Astrocyte (in vitro differentiated cells and primary cell): Measurements from ENCODE around the gene COMMD4. TPM values are rescaled to one million over a fixed set of nuclear protein-coding genes. Genes with fewer than 3 reads are reported as not detected.

Source experiments
- DNase-seq: peaks from one replicate; pipeline ENCODE4 v3.0.0-alpha.2; 2010; ENCODE audit warnings: low read depth
- FAIRE-seq: peaks from 2 replicates; lab custom pipeline; 2011; peaks lifted over from hg19 to GRCh38; lab: Jason Lieb, UNC
- H2AFZ ChIP-seq: 2 replicates; pipeline ENCODE4 v1.6.0; 2012; ENCODE audit warnings: low read depth, low read length, inconsistent platforms
- H3K27ac ChIP-seq: 2 replicates; pipeline ENCODE4 v1.5.1; 2011; ENCODE audit warnings: low read depth, low read length, inconsistent platforms
- H3K27me3 ChIP-seq: 2 replicates; pipeline ENCODE4 v1.6.0; 2011; ENCODE audit warnings: low read length, inconsistent platforms; ENCODE audit not compliant: insufficient read depth
- H3K36me3 ChIP-seq: 2 replicates; pipeline ENCODE4 v1.5.1; 2011; ENCODE audit warnings: low read length, inconsistent platforms; ENCODE audit not compliant: insufficient read depth
- H3K4me1 ChIP-seq: 2 replicates; pipeline ENCODE4 v1.5.1; 2011; ENCODE audit warnings: low read length, inconsistent platforms; ENCODE audit not compliant: insufficient read depth
- H3K4me2 ChIP-seq: 2 replicates; pipeline ENCODE4 v1.6.0; 2012; ENCODE audit warnings: low read length, inconsistent platforms
- H3K4me3 ChIP-seq: 2 replicates; pipeline ENCODE4 v1.5.1; 2011; ENCODE audit warnings: low read depth, mild to moderate bottlenecking, low read length, inconsistent platforms; ENCODE audit not compliant: insufficient read depth
- H3K79me2 ChIP-seq: 2 replicates; pipeline ENCODE4 v1.6.0; 2012; ENCODE audit warnings: mild to moderate bottlenecking, low read length, inconsistent platforms; ENCODE audit not compliant: insufficient read depth
- H3K9ac ChIP-seq: 2 replicates; pipeline ENCODE4 v1.6.0; 2012; ENCODE audit warnings: mild to moderate bottlenecking, low read length, inconsistent platforms
- H3K9me3 ChIP-seq: 2 replicates; pipeline ENCODE4 v1.5.1; 2012; ENCODE audit warnings: low read depth, mild to moderate bottlenecking, low read length, inconsistent platforms; ENCODE audit not compliant: insufficient read depth
- H4K20me1 ChIP-seq: 2 replicates; pipeline ENCODE4 v1.6.0; 2012; ENCODE audit warnings: low read length, inconsistent platforms; ENCODE audit not compliant: insufficient read depth
- H3K27ac Mint-ChIP-seq: one replicate; pipeline ENCODE4 v1.8.0; 2021; ENCODE audit warnings: mild to moderate bottlenecking, mixed read lengths; ENCODE audit not compliant: unreplicated experiment
- H3K27me3 Mint-ChIP-seq: one replicate; pipeline ENCODE4 v1.8.0; 2021; ENCODE audit warnings: low read depth, mixed read lengths; ENCODE audit not compliant: unreplicated experiment
- H3K36me3 Mint-ChIP-seq: one replicate; pipeline ENCODE4 v1.8.0; 2021; ENCODE audit warnings: low read depth, mixed read lengths; ENCODE audit not compliant: unreplicated experiment
- H3K4me1 Mint-ChIP-seq: one replicate; pipeline ENCODE4 v1.8.0; 2021; ENCODE audit warnings: low read depth, mixed read lengths; ENCODE audit not compliant: unreplicated experiment
- H3K4me3 Mint-ChIP-seq: one replicate; pipeline ENCODE4 v1.8.0; 2021; ENCODE audit warnings: mild to moderate bottlenecking, moderate library complexity, mixed read lengths; ENCODE audit not compliant: unreplicated experiment
- H3K9me3 Mint-ChIP-seq: one replicate; pipeline ENCODE4 v1.8.0; 2021; ENCODE audit warnings: mild to moderate bottlenecking, mixed read lengths; ENCODE audit not compliant: unreplicated experiment
- EZH2 ChIP-seq: IDR thresholded peaks from 2 replicates; pipeline ENCODE4 v1.6.1; 2012; ENCODE audit warnings: mild to moderate bottlenecking, low read length, inconsistent platforms; ENCODE audit not compliant: insufficient read depth
- total RNA-seq: library from RNA; stranded (reverse); gene quantifications from 2 replicates; pipeline ENCODE4 v1.2.1, GENCODE V29; 2021
- TF ChIP-seq, protein P1 (sequence below): IDR thresholded peaks from 2 replicates; pipeline ENCODE4 v1.5.1; 2011; ENCODE audit warnings: low read depth, mild to moderate bottlenecking, inconsistent platforms, low read length, moderate library complexity; ENCODE audit not compliant: insufficient read depth

The COMMD4 gene
- total RNA-seq, 1 donor from 2014 or later, result 61.0 TPM

DNA sequence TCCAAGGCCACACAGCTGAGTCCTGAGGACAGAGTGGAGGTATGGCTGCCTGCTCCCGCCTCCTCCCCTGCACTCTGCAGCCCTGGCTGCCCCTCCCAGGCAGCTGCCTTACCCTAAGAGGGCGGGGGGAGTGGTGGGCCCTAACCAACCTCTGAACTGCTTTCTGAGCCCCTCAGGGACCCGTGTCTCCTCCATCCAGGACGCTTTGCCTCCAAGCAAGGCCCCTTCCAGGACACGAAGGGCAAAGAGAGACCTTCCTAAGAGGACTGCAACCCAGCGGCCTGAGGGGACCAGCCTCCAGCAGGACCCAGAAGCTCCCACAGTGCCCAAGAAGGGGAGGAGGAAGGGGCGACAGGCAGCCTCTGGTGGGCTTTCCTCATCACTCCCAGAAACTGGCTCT lies 18.6 kb downstream of the COMMD4 start:
- Histone ChIP-seq H3K9ac (no peak overlapping the region), H4K20me1 (no peaks in the 10 kb centered on the region), H3K4me1 (no peaks in the 10 kb centered on the region), H2AFZ (no peak overlapping the region), H3K4me2 (no peak overlapping the region), H3K9me3 (peaks cover 2% of the 10 kb centered on the region), H3K36me3 (peaks cover 6% of the 10 kb centered on the region), H3K79me2 (no peaks in the 10 kb centered on the region), H3K4me3 (no peak overlapping the region), H3K27me3 (peaks cover 4% of the 10 kb centered on the region), H3K27ac (no peak overlapping the region)
- no peaks in the 10 kb centered on the region for H3K27me3 Mint-ChIP-seq
- DNase-seq (no peak), FAIRE-seq (no peak)
- peaks cover 8% of the 10 kb centered on the region for H3K36me3 Mint-ChIP-seq
- H3K4me3 Mint-ChIP-seq, result no peak overlapping the region
- H3K9me3 Mint-ChIP-seq, result no peaks in the 10 kb centered on the region
- TF ChIP-seq EZH2, result no peak
- no peak overlapping the region for H3K27ac Mint-ChIP-seq
- no peaks in the 10 kb centered on the region for H3K4me1 Mint-ChIP-seq

DNA sequence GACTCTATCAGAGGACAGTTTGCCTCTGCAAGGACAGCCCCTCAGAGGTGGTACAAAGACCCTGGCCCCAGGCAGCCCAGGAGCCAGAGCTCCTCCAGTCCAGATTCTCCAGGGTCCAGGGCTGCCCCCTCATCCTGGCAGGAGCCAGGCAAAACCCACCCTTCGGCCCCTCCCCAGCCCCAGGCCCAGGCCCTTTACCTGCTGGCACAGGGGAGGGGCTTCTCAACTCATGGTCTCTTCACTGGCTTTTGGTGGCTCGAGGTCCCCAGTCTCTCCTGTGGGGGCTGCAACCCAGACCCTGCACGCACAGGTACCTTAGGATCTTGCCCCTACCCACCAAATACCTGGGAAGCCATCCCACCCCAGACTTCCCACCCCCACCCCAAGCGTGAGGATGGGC lies 19.5 kb downstream of the COMMD4 start:
- no peak overlapping the region for H3K9ac ChIP-seq
- Mint-ChIP-seq H3K27me3 (no peaks in the 10 kb centered on the region), H3K4me1 (peaks cover 2% of the 10 kb centered on the region), H3K36me3 (peaks cover 8% of the 10 kb centered on the region), H3K9me3 (no peaks in the 10 kb centered on the region), H3K4me3 (no peak overlapping the region), H3K27ac (no peak overlapping the region)
- no peak overlapping the region for H3K27ac ChIP-seq
- H3K4me2 ChIP-seq, result no peak overlapping the region
- no peaks in the 10 kb centered on the region for H3K79me2 ChIP-seq
- DNase-seq, result no peak
- H3K36me3 ChIP-seq, result peaks cover 6% of the 10 kb centered on the region
- FAIRE-seq, result no peak
- no peaks in the 10 kb centered on the region for H3K27me3 ChIP-seq
- TF ChIP-seq, protein P1, sequence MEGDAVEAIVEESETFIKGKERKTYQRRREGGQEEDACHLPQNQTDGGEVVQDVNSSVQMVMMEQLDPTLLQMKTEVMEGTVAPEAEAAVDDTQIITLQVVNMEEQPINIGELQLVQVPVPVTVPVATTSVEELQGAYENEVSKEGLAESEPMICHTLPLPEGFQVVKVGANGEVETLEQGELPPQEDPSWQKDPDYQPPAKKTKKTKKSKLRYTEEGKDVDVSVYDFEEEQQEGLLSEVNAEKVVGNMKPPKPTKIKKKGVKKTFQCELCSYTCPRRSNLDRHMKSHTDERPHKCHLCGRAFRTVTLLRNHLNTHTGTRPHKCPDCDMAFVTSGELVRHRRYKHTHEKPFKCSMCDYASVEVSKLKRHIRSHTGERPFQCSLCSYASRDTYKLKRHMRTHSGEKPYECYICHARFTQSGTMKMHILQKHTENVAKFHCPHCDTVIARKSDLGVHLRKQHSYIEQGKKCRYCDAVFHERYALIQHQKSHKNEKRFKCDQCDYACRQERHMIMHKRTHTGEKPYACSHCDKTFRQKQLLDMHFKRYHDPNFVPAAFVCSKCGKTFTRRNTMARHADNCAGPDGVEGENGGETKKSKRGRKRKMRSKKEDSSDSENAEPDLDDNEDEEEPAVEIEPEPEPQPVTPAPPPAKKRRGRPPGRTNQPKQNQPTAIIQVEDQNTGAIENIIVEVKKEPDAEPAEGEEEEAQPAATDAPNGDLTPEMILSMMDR, result no peak
- TF ChIP-seq EZH2, result no peak
- H3K4me3 ChIP-seq, result no peak overlapping the region
- peaks cover 2% of the 10 kb centered on the region for H4K20me1 ChIP-seq
- H2AFZ ChIP-seq, result no peak overlapping the region
- no peaks in the 10 kb centered on the region for H3K9me3 ChIP-seq
- H3K4me1 ChIP-seq, result no peaks in the 10 kb centered on the region

GRCh38 chr15:75356006-75356405 lies 20.1 kb downstream of the COMMD4 start:
- Histone ChIP-seq H3K36me3 (peaks cover 6% of the 10 kb centered on the region), H3K4me2 (no peak overlapping the region), H3K9me3 (no peaks in the 10 kb centered on the region), H3K27me3 (no peaks in the 10 kb centered on the region), H3K4me1 (no peaks in the 10 kb centered on the region), H3K27ac (no peak overlapping the region), H2AFZ (no peak overlapping the region), H3K79me2 (no peaks in the 10 kb centered on the region), H3K4me3 (no peak overlapping the region), H3K9ac (no peak overlapping the region), H4K20me1 (peaks cover 5% of the 10 kb centered on the region)
- H3K27me3 Mint-ChIP-seq, result no peaks in the 10 kb centered on the region
- peaks cover 6% of the 10 kb centered on the region for H3K36me3 Mint-ChIP-seq
- H3K9me3 Mint-ChIP-seq, result no peaks in the 10 kb centered on the region
- H3K4me3 Mint-ChIP-seq, result no peak overlapping the region
- TF ChIP-seq, protein P1, result no peak
- TF ChIP-seq EZH2, result no peak
- peaks cover 3% of the 10 kb centered on the region for H3K4me1 Mint-ChIP-seq
- no peak for FAIRE-seq
- no peak for DNase-seq
- no peak overlapping the region for H3K27ac Mint-ChIP-seq
